ENCODE data around the gene E2F3.

Gene E2F3

DNA sequence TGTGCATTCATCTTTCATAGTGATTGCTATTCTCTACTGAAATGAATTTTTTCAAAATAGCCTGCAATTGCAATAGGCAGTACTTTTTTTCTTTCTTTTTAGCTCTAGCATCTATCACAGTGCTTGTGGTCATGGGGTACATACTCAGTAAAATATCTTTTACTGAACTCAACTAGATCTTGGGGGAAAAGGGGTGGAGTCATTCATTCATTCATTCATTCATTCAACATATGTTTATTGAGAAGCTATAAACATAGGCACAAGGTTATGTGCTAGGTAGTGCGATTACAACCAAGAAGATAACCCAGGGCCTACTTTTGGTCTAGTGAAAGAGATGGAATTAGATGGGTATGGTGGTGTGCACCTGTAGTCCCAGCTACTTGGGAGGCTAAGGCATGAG is 131.2 kb downstream of the E2F3 start:
- ChIA-PET POLR2A (no interaction called here), CTCF (interaction anchor here (0.9 to 1.3 kb wide), 5 partner anchors 9 to 242 kb away, joined by 3 to 11 read pairs (median 3); no protein-coding TSS in a partner anchor)
- TF ChIP-seq, protein P1, sequence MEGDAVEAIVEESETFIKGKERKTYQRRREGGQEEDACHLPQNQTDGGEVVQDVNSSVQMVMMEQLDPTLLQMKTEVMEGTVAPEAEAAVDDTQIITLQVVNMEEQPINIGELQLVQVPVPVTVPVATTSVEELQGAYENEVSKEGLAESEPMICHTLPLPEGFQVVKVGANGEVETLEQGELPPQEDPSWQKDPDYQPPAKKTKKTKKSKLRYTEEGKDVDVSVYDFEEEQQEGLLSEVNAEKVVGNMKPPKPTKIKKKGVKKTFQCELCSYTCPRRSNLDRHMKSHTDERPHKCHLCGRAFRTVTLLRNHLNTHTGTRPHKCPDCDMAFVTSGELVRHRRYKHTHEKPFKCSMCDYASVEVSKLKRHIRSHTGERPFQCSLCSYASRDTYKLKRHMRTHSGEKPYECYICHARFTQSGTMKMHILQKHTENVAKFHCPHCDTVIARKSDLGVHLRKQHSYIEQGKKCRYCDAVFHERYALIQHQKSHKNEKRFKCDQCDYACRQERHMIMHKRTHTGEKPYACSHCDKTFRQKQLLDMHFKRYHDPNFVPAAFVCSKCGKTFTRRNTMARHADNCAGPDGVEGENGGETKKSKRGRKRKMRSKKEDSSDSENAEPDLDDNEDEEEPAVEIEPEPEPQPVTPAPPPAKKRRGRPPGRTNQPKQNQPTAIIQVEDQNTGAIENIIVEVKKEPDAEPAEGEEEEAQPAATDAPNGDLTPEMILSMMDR (IDR thresholded peaks at IDR 0.05; ENCODE audit: insufficient read depth, low read length, missing control alignments): no peak
- no peak for DNase-seq (ENCODE audit: low read depth, low spot score)
- no peak overlapping the region for H3K4me3 ChIP-seq (ENCODE audit: low read depth, low read length)

DNA sequence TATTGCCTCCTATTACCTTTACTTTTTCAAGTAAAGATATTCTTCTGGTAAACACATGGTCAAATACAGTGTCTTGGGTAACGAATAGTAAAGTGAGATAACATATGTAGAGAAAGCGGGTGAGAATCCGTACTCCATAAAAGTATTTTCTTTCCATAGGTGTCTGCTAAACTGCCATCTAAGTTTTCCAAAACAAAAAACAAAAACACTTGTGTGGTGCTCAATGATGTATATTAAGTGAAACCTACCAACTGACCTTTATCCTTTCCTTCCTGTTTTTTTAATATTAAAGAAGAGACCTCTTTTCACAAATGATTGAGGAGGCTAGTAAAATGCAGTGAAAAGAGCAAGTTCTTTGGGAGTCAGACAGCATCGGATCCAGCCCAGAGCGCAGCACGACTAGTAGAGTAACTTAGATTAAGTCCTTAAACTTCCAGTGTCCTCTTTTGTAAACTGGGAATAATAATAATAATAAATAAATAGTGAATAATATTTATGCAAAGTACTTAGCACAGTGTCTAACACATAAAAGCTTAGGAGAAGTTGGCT is 132.1 kb downstream of the E2F3 start:
- no peak for DNase-seq (ENCODE audit: low read depth, low spot score)
- ChIA-PET POLR2A (interaction anchor here (0.7 kb wide), 1 partner anchor 277 kb away, joined by 4 read pairs; no protein-coding TSS in a partner anchor), CTCF (interaction anchor here (0.5 to 1.3 kb wide), 3 partner anchors 135 to 243 kb away, joined by 3 to 11 read pairs (median 3); no protein-coding TSS in a partner anchor)
- TF ChIP-seq, protein P1 (IDR thresholded peaks at IDR 0.05; ENCODE audit: insufficient read depth, low read length, missing control alignments): no peak
- peak overlapping the region; percentile 80 for H3K4me3 ChIP-seq (ENCODE audit: low read depth, low read length)

DNA sequence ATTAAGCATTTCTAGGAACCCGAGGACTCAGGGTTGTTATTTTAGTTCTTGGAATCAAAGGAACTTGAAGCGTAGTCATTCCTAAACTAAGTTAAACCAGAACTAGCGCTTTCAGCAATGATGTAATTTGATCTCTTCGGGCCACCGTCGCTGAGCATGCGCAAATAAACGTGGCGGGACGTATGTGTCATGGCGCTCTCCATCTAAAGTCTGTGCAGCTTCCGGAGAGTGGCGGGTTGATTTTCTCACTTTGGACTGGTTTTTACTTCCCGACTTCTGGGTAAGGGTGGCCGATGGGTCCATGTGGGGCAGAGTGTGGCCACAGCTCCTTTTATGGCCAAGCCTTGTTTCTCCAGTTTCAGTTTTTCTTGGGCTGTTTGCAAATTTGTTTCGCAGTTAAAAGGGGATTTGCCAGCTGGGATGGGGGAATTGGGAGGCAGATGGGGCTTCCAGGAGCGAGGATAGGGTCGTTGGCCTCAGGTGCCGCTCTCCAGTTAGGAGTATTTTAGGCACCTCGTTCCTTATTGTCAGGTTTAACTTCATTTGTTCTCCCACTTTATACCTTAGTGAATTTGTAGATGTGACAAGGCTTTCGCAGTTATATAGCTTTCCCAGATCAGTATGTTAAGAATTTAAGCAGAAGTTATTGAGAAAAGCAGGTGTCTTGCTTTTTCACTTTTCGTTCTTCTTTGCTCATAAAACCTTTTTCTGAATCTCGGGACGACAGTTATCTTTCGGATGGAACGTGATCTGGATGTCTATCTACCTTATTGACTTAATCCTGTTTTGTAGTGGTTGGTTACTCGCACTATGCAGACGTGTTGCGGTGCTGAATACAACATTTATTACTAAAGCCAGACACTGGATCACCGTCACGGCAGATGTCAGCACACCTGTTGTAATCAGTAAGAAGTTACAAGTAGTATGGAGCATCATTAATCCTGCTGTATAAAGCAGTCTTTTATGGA is 132.9 kb downstream of the E2F3 start, which contains the start of gene CDKAL1:
Gene CDKAL1 (plus strand): TSS at position 163 of the 968 bp plus-strand sequence. CDS start 11,894 bp downstream, outside the sequence.
- peak; percentile 65 for DNase-seq (ENCODE audit: low read depth, low spot score)
- ChIA-PET CTCF (interaction anchor here (1.0 kb wide), 1 partner anchor 136 kb away, joined by 3 read pairs; no protein-coding TSS in a partner anchor), POLR2A (interaction anchor here (0.7 kb wide), 1 partner anchor 276 kb away, joined by 4 read pairs; no protein-coding TSS in a partner anchor)
- peak within 1 kb of the TSS; percentile 80 for H3K4me3 ChIP-seq (ENCODE audit: low read depth, low read length)
- TF ChIP-seq, protein P1 (IDR thresholded peaks at IDR 0.05; ENCODE audit: insufficient read depth, low read length, missing control alignments): no peak

DNA sequence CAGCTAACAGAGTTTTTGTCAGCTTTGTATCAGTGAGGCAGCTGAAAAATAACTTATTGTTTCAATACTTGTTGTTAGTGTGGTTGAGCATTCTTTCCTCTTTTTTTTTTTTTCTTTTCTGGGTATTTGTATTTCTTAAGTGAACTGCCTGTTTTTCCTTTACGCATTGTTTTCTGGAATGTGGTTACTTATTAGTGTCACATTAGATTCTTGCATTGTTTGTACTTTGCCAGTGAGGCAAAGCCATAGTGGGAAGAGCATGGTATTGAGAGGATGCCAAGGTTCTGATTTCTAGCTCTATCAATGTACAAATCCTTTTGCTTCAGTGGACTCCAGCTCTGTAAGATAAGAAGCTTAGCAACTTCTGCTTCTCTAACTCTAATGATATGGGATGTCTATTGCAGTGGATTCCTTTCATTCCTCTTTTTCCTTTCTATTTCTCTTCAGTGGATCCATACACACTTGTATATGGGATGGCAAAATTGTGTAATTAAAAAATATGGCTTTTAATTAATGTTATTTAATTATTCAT is 136.5 kb downstream of the E2F3 start:
- TF ChIP-seq, protein P1 (IDR thresholded peaks at IDR 0.05; ENCODE audit: insufficient read depth, low read length, missing control alignments): no peak
- POLR2A ChIA-PET: no interaction called here

DNA sequence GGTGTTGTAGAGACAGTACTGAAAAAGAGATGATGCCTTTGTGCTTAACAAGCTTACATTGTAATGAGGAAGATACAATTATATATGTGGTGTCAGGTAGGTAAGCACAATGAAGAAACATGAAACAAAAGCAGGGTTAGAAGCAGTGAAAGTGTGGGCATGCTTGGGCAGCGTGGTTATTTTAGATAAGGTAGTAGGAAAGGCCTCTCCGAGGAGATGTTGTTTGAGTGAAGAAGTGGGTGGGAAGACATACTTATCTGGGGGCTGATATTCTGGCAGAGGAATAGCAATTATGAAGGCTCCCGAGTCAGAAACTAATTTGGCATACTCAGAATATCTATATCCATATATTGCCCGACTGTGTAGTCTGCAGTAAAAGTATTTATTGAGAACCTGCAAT is 137.2 kb downstream of the E2F3 start:
- ChIA-PET CTCF (interaction anchor here (1.1 to 2.5 kb wide), 2 partner anchors 11 to 25 kb away, joined by 3 to 7 read pairs; no protein-coding TSS in a partner anchor), POLR2A (no interaction called here)
- TF ChIP-seq, protein P1 (IDR thresholded peaks at IDR 0.05; ENCODE audit: insufficient read depth, low read length, missing control alignments): no peak
- no peak overlapping the region for H3K4me3 ChIP-seq (ENCODE audit: low read depth, low read length)
- DNase-seq (ENCODE audit: low read depth, low spot score): no peak

More for the DNA sequence above, 136.5 kb downstream of the E2F3 start:
- CTCF ChIA-PET: interaction anchor here (1.1 to 2.5 kb wide), 2 partner anchors 12 to 26 kb away, joined by 3 to 7 read pairs; no protein-coding TSS in a partner anchor
- H3K4me3 ChIP-seq (ENCODE audit: low read depth, low read length): no peak overlapping the region
- DNase-seq (ENCODE audit: low read depth, low spot score): no peak

Data from AG04449 (cell line).